Parathyroid adenoma (tissue), 2 donors: ENCODE data around the gene CHD9.

Source experiments
- H2AFZ ChIP-seq: fragments of 300-600 bp; sonication (generic); one replicate; pipeline ENCODE4 v1.7.0; 2017; ENCODE audit warnings: antibody characterized with exemption, mild to moderate bottlenecking
- H3K27ac ChIP-seq: fragments of 300-600 bp; sonication (generic); one replicate; pipeline ENCODE4 v1.7.0; 2017
- H3K27me3 ChIP-seq: fragments of 300-600 bp; sonication (generic); one replicate; pipeline ENCODE4 v1.7.0; 2017; ENCODE audit warnings: low read length; ENCODE audit not compliant: control insufficient read depth, insufficient read depth
- H3K36me3 ChIP-seq: fragments of 300-600 bp; sonication (generic); one replicate; pipeline ENCODE4 v1.7.0; 2017; ENCODE audit warnings: low read length; ENCODE audit not compliant: control insufficient read depth, insufficient read depth
- H3K4me1 ChIP-seq: fragments of 300-600 bp; sonication (generic); one replicate; pipeline ENCODE4 v1.7.0; 2017; ENCODE audit warnings: control low read depth
- H3K4me2 ChIP-seq: fragments of 300-600 bp; sonication (generic); one replicate; pipeline ENCODE4 v1.7.0; 2017; ENCODE audit warnings: low read length
- H3K4me3 ChIP-seq: fragments of 300-600 bp; sonication (generic); one replicate; pipeline ENCODE4 v1.7.0; 2017; ENCODE audit warnings: low read depth, low read length
- H3K79me2 ChIP-seq: fragments of 300-600 bp; sonication (generic); one replicate; pipeline ENCODE4 v1.7.0; 2017; ENCODE audit warnings: control low read depth
- H3K9ac ChIP-seq: fragments of 300-600 bp; sonication (generic); one replicate; pipeline ENCODE4 v1.7.0; 2017; ENCODE audit warnings: mild to moderate bottlenecking
- H3K9me3 ChIP-seq: fragments of 300-600 bp; sonication (generic); one replicate; pipeline ENCODE4 v1.7.0; 2017; ENCODE audit warnings: low read length; ENCODE audit not compliant: control insufficient read depth
- TF ChIP-seq, protein P1 (sequence below): fragments of 300-600 bp; sonication (generic); IDR thresholded peaks from one replicate; pipeline ENCODE4 v1.7.0; 2017; ENCODE audit warnings: antibody characterized with exemption, mild to moderate bottlenecking
- donor health status: primary hyperparathyroidism.

CHD9 gene, protein sequence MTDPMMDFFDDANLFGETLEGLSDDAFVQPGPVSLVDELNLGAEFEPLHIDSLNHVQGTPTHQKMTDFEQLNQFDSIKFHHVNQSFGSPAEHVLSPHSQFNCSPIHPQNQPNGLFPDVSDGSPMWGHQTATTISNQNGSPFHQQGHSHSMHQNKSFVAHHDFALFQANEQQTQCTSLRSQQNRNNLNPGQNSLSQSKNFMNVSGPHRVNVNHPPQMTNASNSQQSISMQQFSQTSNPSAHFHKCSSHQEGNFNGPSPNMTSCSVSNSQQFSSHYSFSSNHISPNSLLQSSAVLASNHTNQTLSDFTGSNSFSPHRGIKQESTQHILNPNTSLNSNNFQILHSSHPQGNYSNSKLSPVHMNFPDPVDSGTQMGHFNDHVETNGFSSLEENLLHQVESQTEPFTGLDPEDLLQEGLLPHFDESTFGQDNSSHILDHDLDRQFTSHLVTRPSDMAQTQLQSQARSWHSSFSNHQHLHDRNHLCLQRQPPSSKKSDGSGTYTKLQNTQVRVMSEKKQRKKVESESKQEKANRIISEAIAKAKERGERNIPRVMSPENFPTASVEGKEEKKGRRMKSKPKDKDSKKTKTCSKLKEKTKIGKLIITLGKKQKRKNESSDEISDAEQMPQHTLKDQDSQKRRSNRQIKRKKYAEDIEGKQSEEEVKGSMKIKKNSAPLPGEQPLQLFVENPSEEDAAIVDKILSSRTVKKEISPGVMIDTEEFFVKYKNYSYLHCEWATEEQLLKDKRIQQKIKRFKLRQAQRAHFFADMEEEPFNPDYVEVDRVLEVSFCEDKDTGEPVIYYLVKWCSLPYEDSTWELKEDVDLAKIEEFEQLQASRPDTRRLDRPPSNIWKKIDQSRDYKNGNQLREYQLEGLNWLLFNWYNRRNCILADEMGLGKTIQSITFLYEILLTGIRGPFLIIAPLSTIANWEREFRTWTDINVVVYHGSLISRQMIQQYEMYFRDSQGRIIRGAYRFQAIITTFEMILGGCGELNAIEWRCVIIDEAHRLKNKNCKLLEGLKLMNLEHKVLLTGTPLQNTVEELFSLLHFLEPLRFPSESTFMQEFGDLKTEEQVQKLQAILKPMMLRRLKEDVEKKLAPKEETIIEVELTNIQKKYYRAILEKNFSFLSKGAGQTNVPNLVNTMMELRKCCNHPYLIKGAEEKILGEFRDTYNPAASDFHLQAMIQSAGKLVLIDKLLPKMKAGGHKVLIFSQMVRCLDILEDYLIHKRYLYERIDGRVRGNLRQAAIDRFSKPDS (N-terminal part only)

DNA sequence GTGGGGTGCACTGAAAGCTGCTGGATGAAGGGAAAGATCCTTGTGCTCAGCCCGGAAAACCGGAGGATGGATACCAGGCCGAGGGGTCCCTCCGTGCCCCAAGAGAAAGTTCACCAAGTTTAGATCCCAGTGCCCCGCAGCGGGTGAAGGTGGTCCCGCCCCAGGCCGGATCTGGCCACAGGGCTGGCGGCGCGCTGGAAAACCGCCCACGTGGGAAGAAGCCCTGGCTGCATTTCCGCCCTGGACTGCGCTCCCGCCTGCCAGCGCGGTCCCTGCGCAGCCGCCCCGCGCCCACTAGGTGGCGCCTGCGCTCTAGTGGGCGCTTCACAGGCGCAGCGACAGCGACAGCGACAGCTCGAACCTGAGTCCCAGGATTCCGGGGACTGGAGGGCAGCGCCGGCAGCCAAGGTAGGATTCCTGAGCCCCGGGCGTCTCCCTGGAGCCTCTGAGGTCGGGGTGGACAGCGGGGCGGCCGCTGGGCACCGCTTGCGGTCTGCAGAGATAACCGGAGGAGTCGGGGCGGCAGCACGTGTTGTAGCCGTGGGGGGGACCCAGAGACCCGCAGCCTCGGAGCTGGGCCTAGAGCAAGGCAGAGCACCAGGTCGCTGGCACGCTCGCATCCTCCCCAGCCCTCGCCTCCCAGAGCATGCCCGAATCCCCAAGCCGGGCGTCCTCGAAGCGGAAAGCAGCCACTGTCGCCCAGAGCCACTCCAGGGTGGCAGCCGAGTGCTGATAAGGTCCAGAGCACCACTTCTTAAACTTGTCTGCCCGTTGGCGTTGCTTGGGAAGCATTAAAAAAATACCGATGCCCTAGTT, at the start of gene CHD9:
CHD9 (plus strand) TSS at position 322 of the 816 bp plus-strand sequence. CDS start 101,099 bp downstream, outside the sequence.
- Histone ChIP-seq H2AFZ (peak within 1 kb of the TSS; percentile 96), H3K27ac (peak within 1 kb of the TSS; percentile 79), H3K79me2 (peaks cover 33% of the 10 kb centered on the region), H3K9me3 (no peaks in the 10 kb centered on the region), H3K4me3 (peak within 1 kb of the TSS; percentile 77), H3K4me1 (peaks cover 10% of the 10 kb centered on the region), H3K36me3 (no peaks in the 10 kb centered on the region), H3K27me3 (no peaks in the 10 kb centered on the region), H3K9ac (peak within 1 kb of the TSS; percentile 2), H3K4me2 (peak within 1 kb of the TSS; percentile 96)
- TF ChIP-seq, protein P1, sequence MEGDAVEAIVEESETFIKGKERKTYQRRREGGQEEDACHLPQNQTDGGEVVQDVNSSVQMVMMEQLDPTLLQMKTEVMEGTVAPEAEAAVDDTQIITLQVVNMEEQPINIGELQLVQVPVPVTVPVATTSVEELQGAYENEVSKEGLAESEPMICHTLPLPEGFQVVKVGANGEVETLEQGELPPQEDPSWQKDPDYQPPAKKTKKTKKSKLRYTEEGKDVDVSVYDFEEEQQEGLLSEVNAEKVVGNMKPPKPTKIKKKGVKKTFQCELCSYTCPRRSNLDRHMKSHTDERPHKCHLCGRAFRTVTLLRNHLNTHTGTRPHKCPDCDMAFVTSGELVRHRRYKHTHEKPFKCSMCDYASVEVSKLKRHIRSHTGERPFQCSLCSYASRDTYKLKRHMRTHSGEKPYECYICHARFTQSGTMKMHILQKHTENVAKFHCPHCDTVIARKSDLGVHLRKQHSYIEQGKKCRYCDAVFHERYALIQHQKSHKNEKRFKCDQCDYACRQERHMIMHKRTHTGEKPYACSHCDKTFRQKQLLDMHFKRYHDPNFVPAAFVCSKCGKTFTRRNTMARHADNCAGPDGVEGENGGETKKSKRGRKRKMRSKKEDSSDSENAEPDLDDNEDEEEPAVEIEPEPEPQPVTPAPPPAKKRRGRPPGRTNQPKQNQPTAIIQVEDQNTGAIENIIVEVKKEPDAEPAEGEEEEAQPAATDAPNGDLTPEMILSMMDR: peak; percentile 100

GRCh38 chr16:53007095-53007494, 47.7 kb upstream of the CHD9 start:
- H3K27ac ChIP-seq: no peak overlapping the region
- H3K4me2 ChIP-seq: no peak overlapping the region
- H3K36me3 ChIP-seq: no peaks in the 10 kb centered on the region
- TF ChIP-seq, protein P1: no peak
- H3K4me3 ChIP-seq: no peak overlapping the region
- H3K27me3 ChIP-seq: no peaks in the 10 kb centered on the region
- H2AFZ ChIP-seq: no peak overlapping the region
- H3K9me3 ChIP-seq: no peaks in the 10 kb centered on the region
- no peak overlapping the region for H3K9ac ChIP-seq
- H3K79me2 ChIP-seq: no peaks in the 10 kb centered on the region
- H3K4me1 ChIP-seq: no peaks in the 10 kb centered on the region

- H3K4me2 ChIP-seq: no peak overlapping the region
- no peaks in the 10 kb centered on the region for H3K79me2 ChIP-seq
- no peak overlapping the region for H3K4me3 ChIP-seq
- TF ChIP-seq, protein P1: no peak
- H3K27ac ChIP-seq: no peak overlapping the region
- H3K4me1 ChIP-seq: no peaks in the 10 kb centered on the region
- no peak overlapping the region for H3K9ac ChIP-seq
- H3K27me3 ChIP-seq: no peaks in the 10 kb centered on the region
- no peaks in the 10 kb centered on the region for H3K36me3 ChIP-seq
- H3K9me3 ChIP-seq: no peaks in the 10 kb centered on the region
- no peak overlapping the region for H2AFZ ChIP-seq
Measured at GRCh38 chr16:53014287-53014686, 40.5 kb upstream of the CHD9 start.

DNA sequence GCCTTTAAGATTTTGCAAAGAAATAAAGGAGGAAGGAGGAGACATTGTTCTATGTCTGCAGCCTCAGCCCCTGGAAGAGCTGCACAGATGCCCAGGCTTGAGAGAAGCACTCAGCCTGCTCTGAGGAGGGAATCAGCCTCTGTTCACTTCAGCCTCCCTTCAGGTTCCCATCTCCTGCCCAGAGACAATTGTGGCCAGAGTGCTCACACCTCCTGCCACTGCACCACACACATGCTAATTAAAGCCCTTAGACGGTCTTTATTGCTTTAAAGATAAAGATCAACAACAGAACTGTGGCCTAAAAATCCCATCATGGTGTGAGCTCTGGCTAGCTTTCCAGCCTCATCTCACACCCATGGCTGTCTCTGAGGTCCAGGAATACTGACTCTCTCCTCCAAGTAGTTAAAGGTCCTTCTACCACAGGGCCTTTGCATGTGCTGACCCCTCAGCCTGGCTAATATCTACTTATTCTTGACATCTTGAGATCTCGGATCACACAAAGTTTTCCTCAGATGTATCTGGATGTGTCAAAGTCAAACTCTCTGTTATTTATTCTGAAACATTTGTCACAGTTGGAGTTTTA, 35.9 kb upstream of the CHD9 start:
- Histone ChIP-seq H3K36me3 (no peaks in the 10 kb centered on the region), H2AFZ (no peak overlapping the region), H3K27ac (no peak overlapping the region), H3K9me3 (no peaks in the 10 kb centered on the region), H3K4me3 (no peak overlapping the region), H3K4me1 (no peaks in the 10 kb centered on the region), H3K9ac (no peak overlapping the region), H3K27me3 (no peaks in the 10 kb centered on the region), H3K4me2 (no peak overlapping the region), H3K79me2 (no peaks in the 10 kb centered on the region)
- TF ChIP-seq, protein P1: no peak
